Measurements from ENCODE around the gene CRIP2. TPM values are rescaled to one million over a fixed set of nuclear protein-coding genes. Genes with fewer than 3 reads are reported as not detected.

The CRIP2 gene
- total and polyA plus RNA-seq, 2 of the 13 experiments (the other 11 are each of a cell fraction or from before 2014, with no cell fraction given) = 31.6 to 37.9 TPM

DNA sequence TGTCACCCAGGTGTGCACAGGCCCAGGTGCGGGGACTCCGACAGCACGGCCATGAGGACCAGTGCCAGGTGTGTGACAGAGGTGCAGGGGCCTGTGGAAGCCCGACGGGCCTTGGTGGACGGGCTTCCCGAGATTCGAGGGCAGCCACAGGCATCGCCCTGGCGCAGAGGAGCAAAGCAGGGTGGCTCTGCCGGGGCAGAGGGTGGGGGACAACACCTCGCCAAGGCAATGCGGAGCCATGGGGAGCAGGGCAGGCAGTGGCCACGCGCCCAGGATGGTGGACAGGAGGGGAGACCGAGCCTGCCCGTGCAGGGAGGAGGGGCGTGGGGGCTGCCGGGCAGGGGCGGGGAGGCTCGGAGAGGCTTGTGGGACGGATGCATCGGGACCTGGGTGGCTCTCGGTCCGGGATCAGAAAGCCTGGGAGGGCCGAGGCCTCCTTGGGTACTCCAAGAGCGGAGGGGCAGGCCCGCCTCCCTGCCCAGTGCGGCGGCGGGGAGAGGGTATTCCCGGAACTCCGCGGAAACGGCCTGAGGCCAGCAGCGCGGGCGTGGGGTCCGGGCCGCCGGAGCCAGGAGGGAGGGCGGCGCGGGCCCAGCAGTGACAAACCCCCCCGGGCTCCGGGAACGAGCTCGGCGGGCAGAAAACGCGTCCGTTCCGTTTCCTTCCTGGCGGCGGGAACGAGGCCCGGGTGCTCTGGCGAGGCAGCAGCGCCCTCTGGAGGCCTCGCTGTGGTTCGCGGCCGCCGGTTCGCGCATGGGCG is 53.4 kb downstream of the CRIP2 start (continued):
- TF ChIP-seq, protein P1, sequence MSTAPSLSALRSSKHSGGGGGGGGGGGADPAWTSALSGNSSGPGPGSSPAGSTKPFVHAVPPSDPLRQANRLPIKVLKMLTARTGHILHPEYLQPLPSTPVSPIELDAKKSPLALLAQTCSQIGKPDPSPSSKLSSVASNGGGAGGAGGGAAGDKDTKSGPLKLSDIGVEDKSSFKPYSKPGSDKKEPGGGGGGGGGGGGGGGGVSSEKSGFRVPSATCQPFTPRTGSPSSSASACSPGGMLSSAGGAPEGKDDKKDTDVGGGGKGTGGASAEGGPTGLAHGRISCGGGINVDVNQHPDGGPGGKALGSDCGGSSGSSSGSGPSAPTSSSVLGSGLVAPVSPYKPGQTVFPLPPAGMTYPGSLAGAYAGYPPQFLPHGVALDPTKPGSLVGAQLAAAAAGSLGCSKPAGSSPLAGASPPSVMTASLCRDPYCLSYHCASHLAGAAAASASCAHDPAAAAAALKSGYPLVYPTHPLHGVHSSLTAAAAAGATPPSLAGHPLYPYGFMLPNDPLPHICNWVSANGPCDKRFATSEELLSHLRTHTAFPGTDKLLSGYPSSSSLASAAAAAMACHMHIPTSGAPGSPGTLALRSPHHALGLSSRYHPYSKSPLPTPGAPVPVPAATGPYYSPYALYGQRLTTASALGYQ (CRISPR knock-in tag; IDR thresholded peaks at IDR 0.05) = 0 out of 2 replicates have a peak, but pooled peaks have one; percentile 22
- TF ChIP-seq PITX1 (CRISPR knock-in tag; IDR thresholded peaks at IDR 0.05) = no peak
- TF ChIP-seq ZNF652 (CRISPR knock-in tag; IDR thresholded peaks at IDR 0.05; ENCODE audit: borderline replicate concordance, low read depth) = no peak
- TF ChIP-seq GABPA (IDR thresholded peaks at IDR 0.05; ENCODE audit: low read depth, low read length) = peak; percentile 48
- no peak for TF ChIP-seq GABPA (CRISPR knock-in tag; IDR thresholded peaks at IDR 0.05; ENCODE audit: low read depth)
- TF ChIP-seq, protein P2, sequence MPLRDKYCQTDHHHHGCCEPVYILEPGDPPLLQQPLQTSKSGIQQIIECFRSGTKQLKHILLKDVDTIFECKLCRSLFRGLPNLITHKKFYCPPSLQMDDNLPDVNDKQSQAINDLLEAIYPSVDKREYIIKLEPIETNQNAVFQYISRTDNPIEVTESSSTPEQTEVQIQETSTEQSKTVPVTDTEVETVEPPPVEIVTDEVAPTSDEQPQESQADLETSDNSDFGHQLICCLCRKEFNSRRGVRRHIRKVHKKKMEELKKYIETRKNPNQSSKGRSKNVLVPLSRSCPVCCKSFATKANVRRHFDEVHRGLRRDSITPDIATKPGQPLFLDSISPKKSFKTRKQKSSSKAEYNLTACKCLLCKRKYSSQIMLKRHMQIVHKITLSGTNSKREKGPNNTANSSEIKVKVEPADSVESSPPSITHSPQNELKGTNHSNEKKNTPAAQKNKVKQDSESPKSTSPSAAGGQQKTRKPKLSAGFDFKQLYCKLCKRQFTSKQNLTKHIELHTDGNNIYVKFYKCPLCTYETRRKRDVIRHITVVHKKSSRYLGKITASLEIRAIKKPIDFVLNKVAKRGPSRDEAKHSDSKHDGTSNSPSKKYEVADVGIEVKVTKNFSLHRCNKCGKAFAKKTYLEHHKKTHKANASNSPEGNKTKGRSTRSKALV (CRISPR knock-in tag; IDR thresholded peaks at IDR 0.05) = peak; percentile 79
- TF ChIP-seq ZSCAN22 (CRISPR knock-in tag; IDR thresholded peaks at IDR 0.05) = no peak
- TF ChIP-seq ZNF670 (CRISPR knock-in tag; IDR thresholded peaks at IDR 0.05; ENCODE audit: borderline replicate concordance) = 0 out of 2 replicates have a peak, but pooled peaks have one; percentile 36
- TF ChIP-seq, protein P3, sequence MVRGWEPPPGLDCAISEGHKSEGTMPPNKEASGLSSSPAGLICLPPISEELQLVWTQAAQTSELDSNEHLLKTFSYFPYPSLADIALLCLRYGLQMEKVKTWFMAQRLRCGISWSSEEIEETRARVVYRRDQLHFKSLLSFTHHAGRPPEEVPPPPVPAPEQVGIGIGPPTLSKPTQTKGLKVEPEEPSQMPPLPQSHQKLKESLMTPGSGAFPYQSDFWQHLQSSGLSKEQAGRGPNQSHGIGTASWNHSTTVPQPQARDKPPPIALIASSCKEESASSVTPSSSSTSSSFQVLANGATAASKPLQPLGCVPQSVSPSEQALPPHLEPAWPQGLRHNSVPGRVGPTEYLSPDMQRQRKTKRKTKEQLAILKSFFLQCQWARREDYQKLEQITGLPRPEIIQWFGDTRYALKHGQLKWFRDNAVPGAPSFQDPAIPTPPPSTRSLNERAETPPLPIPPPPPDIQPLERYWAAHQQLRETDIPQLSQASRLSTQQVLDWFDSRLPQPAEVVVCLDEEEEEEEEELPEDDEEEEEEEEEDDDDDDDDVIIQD (CRISPR knock-in tag; IDR thresholded peaks at IDR 0.05; ENCODE audit: low read depth) = no peak
- peak; percentile 74 for TF ChIP-seq KDM5B (CRISPR knock-in tag; IDR thresholded peaks at IDR 0.05; ENCODE audit: borderline replicate concordance)
- TF ChIP-seq ZBTB3 (CRISPR knock-in tag; IDR thresholded peaks at IDR 0.05; ENCODE audit: borderline replicate concordance, low read depth) = no peak
- TF ChIP-seq KDM3A (CRISPR knock-in tag; IDR thresholded peaks at IDR 0.05; ENCODE audit: low read depth) = 0 out of 2 replicates have a peak, but pooled peaks have one; percentile 50
- TF ChIP-seq, protein P4, sequence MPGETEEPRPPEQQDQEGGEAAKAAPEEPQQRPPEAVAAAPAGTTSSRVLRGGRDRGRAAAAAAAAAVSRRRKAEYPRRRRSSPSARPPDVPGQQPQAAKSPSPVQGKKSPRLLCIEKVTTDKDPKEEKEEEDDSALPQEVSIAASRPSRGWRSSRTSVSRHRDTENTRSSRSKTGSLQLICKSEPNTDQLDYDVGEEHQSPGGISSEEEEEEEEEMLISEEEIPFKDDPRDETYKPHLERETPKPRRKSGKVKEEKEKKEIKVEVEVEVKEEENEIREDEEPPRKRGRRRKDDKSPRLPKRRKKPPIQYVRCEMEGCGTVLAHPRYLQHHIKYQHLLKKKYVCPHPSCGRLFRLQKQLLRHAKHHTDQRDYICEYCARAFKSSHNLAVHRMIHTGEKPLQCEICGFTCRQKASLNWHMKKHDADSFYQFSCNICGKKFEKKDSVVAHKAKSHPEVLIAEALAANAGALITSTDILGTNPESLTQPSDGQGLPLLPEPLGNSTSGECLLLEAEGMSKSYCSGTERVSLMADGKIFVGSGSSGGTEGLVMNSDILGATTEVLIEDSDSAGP (CRISPR knock-in tag; IDR thresholded peaks at IDR 0.05; ENCODE audit: borderline replicate concordance) = no peak
- no peak for TF ChIP-seq ZNF766 (CRISPR knock-in tag; IDR thresholded peaks at IDR 0.05; ENCODE audit: borderline replicate concordance)
- TF ChIP-seq AKAP8 (CRISPR knock-in tag; IDR thresholded peaks at IDR 0.05) = peak; percentile 100
- TF ChIP-seq PPARG (CRISPR knock-in tag; conservative IDR thresholded peaks at IDR 0.05) = no peak
- TF ChIP-seq ARNTL (CRISPR knock-in tag; IDR thresholded peaks at IDR 0.05) = no peak
- no peak for TF ChIP-seq NRL (CRISPR knock-in tag; IDR thresholded peaks at IDR 0.05; ENCODE audit: borderline replicate concordance)
- no peak for TF ChIP-seq FOXA1 (IDR thresholded peaks at IDR 0.05)
- 0 out of 2 replicates have a peak, but pooled peaks have one; percentile 4 for TF ChIP-seq FOXA1 (CRISPR knock-in tag; IDR thresholded peaks at IDR 0.05)

Measured in HepG2 (cell line).